OCI-LY3 (cell line): ENCODE data around the gene B3GALNT2.

ENCODE experiments used
- CTCF ChIP-seq: fragments of 200-600, 300-600 bp; sonication (generic); IDR thresholded peaks from 2 replicates; pipeline ENCODE4 v1.5.1; 2014; ENCODE audit warnings: antibody characterized with exemption, low read length, low read depth
- EZH2phosphoT487 ChIP-seq: fragments of 200-600 bp; shearing (Covaris generic); IDR thresholded peaks from 2 replicates; pipeline ENCODE4 v1.6.1; 2018; ENCODE audit warnings: antibody characterized with exemption, mixed run types, low read depth

DNA sequence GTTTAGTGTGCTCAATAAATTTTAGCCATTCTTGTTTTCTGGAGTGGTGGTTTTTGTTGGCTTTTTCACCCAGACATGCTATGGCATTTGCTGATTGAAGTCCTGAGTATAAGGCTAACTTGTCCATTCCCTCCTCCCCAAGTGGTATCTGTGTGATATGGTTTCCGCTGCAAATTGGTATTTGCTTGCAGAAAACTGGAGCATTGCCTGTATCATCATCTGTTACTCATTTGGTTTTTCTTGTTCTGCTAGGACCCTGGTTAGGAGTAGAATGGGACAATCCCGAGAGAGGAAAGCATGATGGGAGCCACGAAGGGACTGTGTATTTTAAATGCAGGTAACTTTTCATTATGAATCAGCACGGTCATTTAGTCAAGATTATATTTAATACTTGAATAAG lies 103.0 kb downstream of the B3GALNT2 start:
- no peak for TF ChIP-seq CTCF
- no peak for TF ChIP-seq EZH2phosphoT487
